CD8-positive, alpha-beta memory T cell (primary cell): Measurements from ENCODE around the gene ZFR2. TPM values are rescaled to one million over a fixed set of nuclear protein-coding genes. Genes with fewer than 3 reads are reported as not detected.

Experiments used
- CTCF ChIA-PET: fragments of 350-600 bp; sonication (Branson Sonifier 250); formaldehyde crosslinking; loops from one replicate; lab custom pipeline; 2021; ENCODE audit warnings: antibody characterized with exemption; lab: Charles Lee
- POLR2A ChIA-PET: fragments of 350-600 bp; sonication (Branson Sonifier 250); formaldehyde crosslinking; loops from one replicate; lab custom pipeline; 2021; ENCODE audit warnings: antibody characterized with exemption; lab: Charles Lee
- DNase-seq, 5 donors: peaks; one replicate each; pipeline versions ENCODE4 v3.0.0 to v3.0.0-alpha.2; 2020 to 2022; ENCODE audit warnings: mixed read lengths in 1 of 5
- H3K27ac ChIP-seq: one replicate; pipeline ENCODE4 v1.7.0; 2013; ENCODE audit warnings: low read depth, mild to moderate bottlenecking, low read length, moderate library complexity
- H3K27me3 ChIP-seq: 2 replicates; pipeline ENCODE4 v1.7.0; 2013; ENCODE audit warnings: low read length, mild to moderate bottlenecking; ENCODE audit not compliant: insufficient read depth, poor library complexity, severe bottlenecking
- H3K36me3 ChIP-seq: 2 replicates; pipeline ENCODE4 v1.7.0; 2013; ENCODE audit warnings: mild to moderate bottlenecking, low read length, moderate library complexity; ENCODE audit not compliant: insufficient read depth
- H3K4me1 ChIP-seq: 2 replicates; pipeline ENCODE4 v1.7.0; 2013; ENCODE audit warnings: mild to moderate bottlenecking, low read length, moderate library complexity; ENCODE audit not compliant: insufficient read depth
- H3K4me3 ChIP-seq: 2 replicates; pipeline ENCODE4 v1.7.0; 2013; ENCODE audit warnings: mild to moderate bottlenecking, low read length
- H3K9me3 ChIP-seq: 2 replicates; pipeline ENCODE4 v1.7.0; 2013; ENCODE audit warnings: mild to moderate bottlenecking, low read length
- H3K27ac Mint-ChIP-seq, 8 donors: one replicate each; pipeline ENCODE4 v1.8.0; 2020 to 2021; ENCODE audit warnings: mixed read lengths in 8 of 8, mild to moderate bottlenecking in 6 of 8, inconsistent platforms in 3 of 8, moderate library complexity in 3 of 8
- H3K27me3 Mint-ChIP-seq, 2 donors: one replicate each; pipeline ENCODE4 v1.8.0; 2020 to 2021; ENCODE audit warnings: mixed read lengths in 2 of 2, mild to moderate bottlenecking in 1 of 2, moderate library complexity in 1 of 2
- H3K36me3 Mint-ChIP-seq, 3 donors: one replicate each; pipeline ENCODE4 v1.8.0; 2020 to 2021; ENCODE audit warnings: mixed read lengths in 3 of 3, inconsistent platforms in 1 of 3, mild to moderate bottlenecking in 1 of 3
- H3K4me1 Mint-ChIP-seq, 3 donors: one replicate each; pipeline ENCODE4 v1.8.0; 2020 to 2021; ENCODE audit warnings: mixed read lengths in 3 of 3, inconsistent platforms in 1 of 3, mild to moderate bottlenecking in 1 of 3
- H3K4me3 Mint-ChIP-seq, 7 donors: one replicate each; pipeline ENCODE4 v1.8.0; 2020 to 2021; ENCODE audit warnings: mixed read lengths in 7 of 7, mild to moderate bottlenecking in 6 of 7, moderate library complexity in 4 of 7, inconsistent platforms in 2 of 7
- H3K9me3 Mint-ChIP-seq, 5 donors: one replicate each; pipeline ENCODE4 v1.8.0; 2020 to 2022; ENCODE audit warnings: mixed read lengths in 5 of 5, mild to moderate bottlenecking in 3 of 5, moderate library complexity in 2 of 5, inconsistent platforms in 1 of 5
- polyA plus RNA-seq: library from polyadenylated mRNA; unstranded; fragments of 300-500 nt; fragmentation: Illumina TruSeq; gene quantifications from one replicate; pipeline ENCODE4 v1.2.3, GENCODE V29; 2021
- total RNA-seq, 2 experiments: library from RNA; stranded (reverse); gene quantifications; one replicate each; pipeline ENCODE4 v1.2.3, GENCODE V29; 2021

ZFR2 gene
- total and polyA plus RNA-seq, 3 experiments from 2014 or later = 0.57 to 4.8 (median 0.71) TPM

GRCh38 chr19:3834349-3835054 lies 34.3 kb downstream of the ZFR2 start:
- CTCF ChIA-PET = interaction anchor here (1.0 kb wide), 1 partner anchor 13 kb away, joined by 3 read pairs; no protein-coding TSS in a partner anchor
- H3K36me3 Mint-ChIP-seq = no peaks in the 10 kb centered on the region

GRCh38 chr19:3833578-3834348 lies 35.1 kb downstream of the ZFR2 start:
- Mint-ChIP-seq H3K27ac (no peak overlapping the region), H3K36me3 (no peaks in the 10 kb centered on the region), H3K9me3 (no peaks in the 10 kb centered on the region), H3K4me3 (no peak overlapping the region), H3K27me3 (peaks cover 0 to 5% of the 10 kb centered on the region in 2 donors), H3K4me1 (peaks cover 4 to 7% (median 5%) of the 10 kb centered on the region in 3 donors)
- Histone ChIP-seq H3K9me3 (no peaks in the 10 kb centered on the region), H3K36me3 (no peaks in the 10 kb centered on the region), H3K27me3 (no peaks in the 10 kb centered on the region), H3K4me1 (no peaks in the 10 kb centered on the region), H3K27ac (no peak overlapping the region), H3K4me3 (no peak overlapping the region)
- CTCF ChIA-PET = interaction anchor here (1.0 kb wide), 1 partner anchor 12 kb away, joined by 3 read pairs; no protein-coding TSS in a partner anchor
- POLR2A ChIA-PET = no interaction called here
- no peak for DNase-seq

More at GRCh38 chr19:3834349-3835054, 34.3 kb downstream of the ZFR2 start:
- Histone ChIP-seq H3K4me3 (no peak overlapping the region), H3K4me1 (no peaks in the 10 kb centered on the region), H3K27ac (no peak overlapping the region), H3K27me3 (no peaks in the 10 kb centered on the region), H3K36me3 (no peaks in the 10 kb centered on the region), H3K9me3 (no peaks in the 10 kb centered on the region)
- no peak overlapping the region for H3K27ac Mint-ChIP-seq
- DNase-seq = no peak
- peaks cover 4 to 7% (median 5%) of the 10 kb centered on the region in 3 donors for H3K4me1 Mint-ChIP-seq
- H3K4me3 Mint-ChIP-seq = no peak overlapping the region
- H3K27me3 Mint-ChIP-seq = peaks cover 0 to 5% of the 10 kb centered on the region in 2 donors
- POLR2A ChIA-PET = no interaction called here
- H3K9me3 Mint-ChIP-seq = no peaks in the 10 kb centered on the region

GRCh38 chr19:3832001-3832400 lies 36.8 kb downstream of the ZFR2 start:
- H3K9me3 Mint-ChIP-seq = no peaks in the 10 kb centered on the region
- Histone ChIP-seq H3K4me1 (no peaks in the 10 kb centered on the region), H3K27me3 (no peaks in the 10 kb centered on the region), H3K27ac (no peak overlapping the region), H3K4me3 (no peak overlapping the region), H3K9me3 (no peaks in the 10 kb centered on the region), H3K36me3 (no peaks in the 10 kb centered on the region)
- H3K4me3 Mint-ChIP-seq = no peak overlapping the region
- POLR2A ChIA-PET = no interaction called here
- H3K27me3 Mint-ChIP-seq = peaks cover 0 to 11% of the 10 kb centered on the region in 2 donors
- no peaks in the 10 kb centered on the region for H3K36me3 Mint-ChIP-seq
- no peak for DNase-seq
- CTCF ChIA-PET = interaction anchor here (0.5 to 1.5 kb wide), 2 partner anchors 10 to 393 kb away, joined by 3 to 5 read pairs; no protein-coding TSS in a partner anchor
- H3K4me1 Mint-ChIP-seq = peaks cover 4 to 10% (median 9%) of the 10 kb centered on the region in 3 donors
- no peak overlapping the region for H3K27ac Mint-ChIP-seq

DNA sequence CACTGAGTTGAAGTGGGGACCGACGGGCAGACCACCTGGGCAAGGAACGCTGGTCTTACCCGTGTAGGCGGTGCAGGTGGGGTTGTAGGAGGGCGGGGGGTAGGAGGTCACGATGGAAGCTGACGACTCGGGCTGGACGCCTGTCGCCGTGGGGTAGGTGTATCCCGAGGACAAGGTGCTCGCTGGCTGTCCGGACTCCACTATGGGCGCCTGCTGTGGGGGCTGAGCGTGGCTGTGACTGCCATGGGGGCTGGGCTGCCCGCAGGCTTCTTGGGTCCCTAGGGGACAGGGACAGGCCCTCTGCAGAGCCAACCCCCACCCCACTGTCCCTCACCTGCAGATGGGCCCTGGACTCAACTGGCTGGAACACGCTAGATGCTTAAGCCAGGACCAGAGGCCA lies 37.2 kb downstream of the ZFR2 start:
- H3K27ac Mint-ChIP-seq = no peak overlapping the region
- Histone ChIP-seq H3K4me1 (no peaks in the 10 kb centered on the region), H3K36me3 (no peaks in the 10 kb centered on the region), H3K27me3 (no peaks in the 10 kb centered on the region), H3K27ac (no peak overlapping the region), H3K4me3 (no peak overlapping the region), H3K9me3 (no peaks in the 10 kb centered on the region)
- no peaks in the 10 kb centered on the region for H3K36me3 Mint-ChIP-seq
- H3K4me1 Mint-ChIP-seq = peaks cover 0 to 7% (median 6%) of the 10 kb centered on the region in 3 donors
- DNase-seq = no peak
- ChIA-PET CTCF (interaction anchor here (1.5 kb wide), 1 partner anchor 10 kb away, joined by 5 read pairs; no protein-coding TSS in a partner anchor), POLR2A (no interaction called here)
- no peak overlapping the region for H3K4me3 Mint-ChIP-seq
- no peaks in the 10 kb centered on the region for H3K9me3 Mint-ChIP-seq
- H3K27me3 Mint-ChIP-seq = peaks cover 0 to 11% of the 10 kb centered on the region in 2 donors

DNA sequence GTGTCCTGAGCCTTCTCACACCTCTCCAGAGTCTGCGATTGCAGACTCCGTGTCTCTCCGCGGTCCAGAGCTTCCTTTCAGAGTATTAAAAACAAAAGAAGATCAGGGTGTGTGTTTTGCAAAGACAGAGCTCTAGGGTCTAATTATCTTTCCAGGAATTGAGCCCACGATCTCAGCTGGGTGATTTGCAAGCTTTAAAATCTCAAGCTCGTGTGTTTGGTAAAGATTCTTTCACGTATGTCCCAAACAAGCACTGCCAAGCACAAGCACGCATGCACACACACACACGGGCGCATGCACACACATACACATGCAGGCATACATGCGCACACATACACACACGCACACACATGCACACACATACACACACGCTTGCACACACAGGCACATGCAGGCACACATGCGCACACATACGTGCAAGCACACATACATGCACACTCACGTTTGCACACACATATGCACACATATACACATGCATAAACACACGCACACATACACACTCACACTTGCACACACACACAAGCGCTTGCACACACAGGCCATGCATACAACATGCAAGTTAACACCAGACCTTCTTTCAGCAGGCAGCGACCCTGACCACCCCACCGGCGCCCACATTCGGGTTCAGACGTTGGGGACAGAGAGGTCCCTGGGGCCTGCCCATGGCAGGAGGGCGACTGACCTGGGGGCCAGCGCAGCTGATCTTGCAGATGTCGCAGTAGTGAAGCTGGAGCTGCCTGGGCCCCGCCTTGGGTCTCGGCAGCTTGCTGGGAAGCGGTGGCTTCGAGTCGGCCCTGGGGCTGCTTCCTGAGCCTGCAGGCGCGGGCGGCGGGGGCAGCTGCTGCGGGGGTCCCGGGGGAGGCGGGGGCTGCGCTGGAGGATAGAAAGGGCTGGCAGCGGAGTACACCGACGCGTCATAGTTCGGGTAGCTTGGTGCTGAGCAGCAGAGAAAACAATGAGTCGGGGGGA lies 37.9 kb downstream of the ZFR2 start:
- H3K4me3 Mint-ChIP-seq = no peak overlapping the region
- H3K27ac Mint-ChIP-seq = no peak overlapping the region
- H3K27ac ChIP-seq = no peak overlapping the region
- ChIA-PET CTCF (interaction anchor here (1.9 kb wide), 1 partner anchor 9 kb away, joined by 6 read pairs; no protein-coding TSS in a partner anchor), POLR2A (no interaction called here)
- no peaks in the 10 kb centered on the region for H3K36me3 Mint-ChIP-seq
- no peak for DNase-seq
- H3K9me3 Mint-ChIP-seq = no peaks in the 10 kb centered on the region
- no peaks in the 10 kb centered on the region for H3K4me1 ChIP-seq
- no peaks in the 10 kb centered on the region for H3K27me3 ChIP-seq
- H3K4me3 ChIP-seq = no peak overlapping the region
- no peaks in the 10 kb centered on the region for H3K36me3 ChIP-seq
- H3K9me3 ChIP-seq = no peaks in the 10 kb centered on the region
- peaks cover 0 to 11% of the 10 kb centered on the region in 2 donors for H3K27me3 Mint-ChIP-seq
- peaks cover 0 to 7% (median 6%) of the 10 kb centered on the region in 3 donors for H3K4me1 Mint-ChIP-seq

- POLR2A ChIA-PET = no interaction called here
- no peaks in the 10 kb centered on the region for H3K36me3 Mint-ChIP-seq
- no peaks in the 10 kb centered on the region for H3K4me1 ChIP-seq
- H3K4me1 Mint-ChIP-seq = peaks cover 0 to 7% (median 6%) of the 10 kb centered on the region in 3 donors
- no peak overlapping the region for H3K4me3 ChIP-seq
- H3K27me3 ChIP-seq = no peaks in the 10 kb centered on the region
- peaks cover 0 to 11% of the 10 kb centered on the region in 2 donors for H3K27me3 Mint-ChIP-seq
- no peak for DNase-seq
- H3K9me3 ChIP-seq = no peaks in the 10 kb centered on the region
- CTCF ChIA-PET = interaction anchor here (0.8 kb wide), 1 partner anchor 21 kb away, joined by 3 read pairs; no protein-coding TSS in a partner anchor
- no peaks in the 10 kb centered on the region for H3K9me3 Mint-ChIP-seq
- H3K27ac ChIP-seq = no peak overlapping the region
- no peaks in the 10 kb centered on the region for H3K36me3 ChIP-seq
- H3K27ac Mint-ChIP-seq = no peak overlapping the region
- no peak overlapping the region for H3K4me3 Mint-ChIP-seq
Observed at GRCh38 chr19:3827306-3827705, 41.5 kb downstream of the ZFR2 start.

DNA sequence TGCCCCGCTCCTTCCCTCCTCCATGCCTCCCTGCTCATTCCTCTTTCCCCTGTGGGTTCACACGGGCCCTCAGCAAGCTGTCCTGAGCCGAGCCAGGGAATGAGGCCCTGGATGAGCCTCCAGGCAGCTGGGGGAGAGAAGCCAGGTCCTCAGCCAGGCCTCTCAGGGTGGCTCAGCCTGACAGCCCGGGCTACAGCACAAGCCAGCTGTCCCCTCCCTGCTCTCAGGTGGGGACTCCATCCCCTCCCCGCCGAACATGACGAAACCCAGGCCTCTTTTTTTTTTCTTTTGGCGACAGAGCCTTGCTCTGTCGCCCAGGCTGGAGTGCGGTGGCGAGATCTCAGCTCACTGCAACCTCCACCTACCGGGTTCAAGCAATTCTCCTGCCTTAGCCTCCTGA lies 42.7 kb downstream of the ZFR2 start:
- Mint-ChIP-seq H3K27me3 (peaks cover 0 to 11% of the 10 kb centered on the region in 2 donors), H3K4me1 (peaks cover 8 to 16% (median 12%) of the 10 kb centered on the region in 3 donors), H3K36me3 (no peaks in the 10 kb centered on the region), H3K4me3 (peak overlapping the region in 1 of 7 donors; percentile 23), H3K27ac (no peak overlapping the region), H3K9me3 (no peaks in the 10 kb centered on the region)
- no peaks in the 10 kb centered on the region for H3K9me3 ChIP-seq
- POLR2A ChIA-PET = no interaction called here
- H3K27me3 ChIP-seq = no peaks in the 10 kb centered on the region
- CTCF ChIA-PET = interaction anchor here (0.9 kb wide), 1 partner anchor 36 kb away, joined by 3 read pairs; no protein-coding TSS in a partner anchor
- H3K4me3 ChIP-seq = no peak overlapping the region
- no peaks in the 10 kb centered on the region for H3K36me3 ChIP-seq
- H3K27ac ChIP-seq = no peak overlapping the region
- no peaks in the 10 kb centered on the region for H3K4me1 ChIP-seq
- no peak for DNase-seq
